NCI-H1436 (cell line): ENCODE measurements around the gene METTL3.

Source experiments
- DNase-seq: peaks from one replicate; lab custom pipeline; 2025; lab: John Stamatoyannopoulos, UW

METTL3 gene

DNA sequence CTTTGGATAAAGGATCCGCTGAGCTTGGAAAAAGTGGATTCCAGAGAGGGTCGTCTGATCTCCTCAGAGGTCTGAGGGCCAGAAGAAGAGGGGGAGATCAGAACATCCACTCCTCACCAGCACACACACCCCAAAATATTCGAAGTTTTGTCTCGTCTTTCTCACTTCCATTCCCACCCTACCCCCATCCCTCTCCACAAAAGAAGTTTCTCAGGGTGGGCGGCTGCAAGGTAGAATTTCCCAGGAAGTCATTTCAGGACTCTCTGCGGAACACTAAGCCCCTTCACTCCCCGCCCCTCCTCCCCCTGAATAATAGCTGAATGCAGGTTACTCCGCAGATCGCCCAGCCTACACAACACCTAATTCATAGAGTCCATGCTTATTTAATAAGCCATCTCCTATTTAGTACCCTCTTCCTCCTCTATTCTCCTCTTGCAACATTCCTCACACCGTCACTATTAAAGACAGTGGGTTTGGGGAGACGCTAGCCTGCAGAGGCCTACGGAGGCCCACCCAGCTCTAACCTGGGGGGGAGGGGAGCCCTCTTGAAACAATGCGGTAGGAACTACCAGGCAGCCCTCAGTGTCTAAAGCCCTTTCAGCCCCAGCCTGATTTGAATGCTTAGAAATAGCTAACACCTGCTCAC lies 15.7 kb upstream of the METTL3 start:
- peak; percentile 18 for DNase-seq

DNA sequence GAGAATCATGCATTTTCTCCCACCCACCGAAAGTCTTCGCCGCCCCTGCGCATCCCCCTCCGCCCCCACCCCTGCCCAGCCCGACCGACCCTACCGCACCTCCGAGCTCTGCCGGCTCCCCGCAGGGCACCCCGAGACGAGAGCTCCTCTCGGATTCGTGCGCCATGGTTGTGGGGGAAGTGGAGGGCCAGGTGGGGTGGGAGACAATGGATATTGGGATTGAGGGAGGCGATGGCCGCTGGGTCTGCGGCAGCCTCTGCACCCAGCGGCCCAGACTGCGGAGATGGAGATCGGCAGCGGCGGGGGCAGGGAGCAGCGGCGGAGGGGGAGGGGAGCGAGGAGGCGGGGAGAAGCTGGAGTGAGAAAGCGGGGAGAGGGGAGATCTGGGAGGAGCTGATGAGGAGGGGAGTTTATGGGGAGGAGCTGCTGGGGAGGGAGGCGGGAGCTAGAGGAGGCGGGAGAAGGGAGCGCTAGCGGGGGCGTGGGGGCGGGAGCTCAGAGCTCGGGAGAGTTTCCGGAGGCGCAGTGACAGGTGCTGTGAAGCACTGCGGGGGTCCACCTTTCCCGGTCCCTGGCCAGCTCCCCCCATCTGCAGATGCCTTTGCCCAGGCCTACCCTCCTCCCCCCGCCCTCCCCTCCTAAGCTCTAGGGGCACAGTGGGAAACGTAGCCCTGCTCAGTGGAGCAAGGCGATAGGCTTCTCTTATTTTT lies 15.0 kb upstream of the METTL3 start, which contains the start of gene SALL2:
SALL2 (minus strand) TSS at position 385 of the 710 bp plus-strand sequence; CDS start at position 166, 219 bp downstream.
- peak; percentile 89 for DNase-seq

DNA sequence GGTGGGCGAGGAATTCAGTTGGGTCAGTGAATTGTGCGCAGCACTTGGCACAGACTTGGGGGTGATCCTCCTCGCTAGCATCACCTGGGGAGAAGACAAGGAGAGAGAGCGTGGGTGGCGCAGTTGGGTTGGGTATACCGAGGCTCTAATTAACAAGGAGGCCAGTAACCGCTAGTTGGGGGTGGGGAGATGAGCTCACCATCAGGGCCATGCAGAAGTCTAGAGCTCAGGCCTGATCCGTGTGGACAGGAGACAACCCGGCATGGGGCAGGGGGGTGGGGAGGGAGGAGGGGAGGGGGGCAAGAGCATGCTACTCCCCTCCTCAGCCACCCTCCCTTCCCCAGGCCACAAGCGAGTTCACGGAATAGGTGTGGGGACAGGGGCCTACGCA lies 14.4 kb upstream of the METTL3 start:
- no peak for DNase-seq

DNA sequence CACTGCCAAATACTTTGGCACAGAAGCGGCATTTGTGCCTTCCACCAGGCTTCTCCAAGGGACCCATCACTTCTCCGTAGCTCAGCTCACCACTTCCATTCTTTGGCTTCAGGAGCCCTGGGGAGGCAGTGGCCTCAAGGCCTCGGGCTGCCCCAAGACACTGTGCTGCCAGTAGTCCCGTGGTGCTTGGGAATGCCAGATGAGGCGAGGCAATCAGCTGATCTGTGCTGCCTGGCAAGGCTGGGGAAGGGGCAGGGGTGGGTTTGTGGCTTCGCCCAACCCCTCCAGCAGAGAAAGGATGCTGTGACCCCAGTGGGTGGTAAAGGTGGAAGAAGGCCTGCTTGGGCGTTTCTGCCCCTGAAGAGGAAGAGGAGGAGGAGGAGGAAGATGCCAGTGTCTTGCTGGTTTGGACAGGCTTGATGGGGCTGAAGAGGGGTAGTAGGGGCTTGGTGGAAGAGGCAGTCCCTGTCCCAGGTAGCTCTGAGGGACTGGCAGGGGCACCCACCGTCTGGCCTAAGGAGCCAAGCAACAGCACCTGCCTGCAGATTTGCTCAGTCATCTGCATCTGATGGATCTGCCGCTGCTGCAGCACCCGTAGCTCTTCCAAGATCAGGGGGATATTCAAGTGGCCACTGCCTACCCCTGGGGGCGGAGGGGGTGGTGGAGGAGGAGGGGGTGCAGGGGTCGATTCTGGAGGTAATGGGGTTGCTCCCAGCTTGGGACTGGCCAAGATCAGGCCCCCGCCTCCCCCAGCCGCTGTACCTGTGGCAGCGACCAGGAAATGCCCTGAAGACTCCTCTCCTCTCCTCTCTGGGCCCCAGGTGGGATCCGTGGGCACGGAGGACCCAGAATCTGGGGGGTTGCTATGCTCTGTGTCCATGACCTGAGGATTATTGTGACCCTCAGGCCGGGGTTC lies 13.7 kb upstream of the METTL3 start:
- no peak for DNase-seq

DNA sequence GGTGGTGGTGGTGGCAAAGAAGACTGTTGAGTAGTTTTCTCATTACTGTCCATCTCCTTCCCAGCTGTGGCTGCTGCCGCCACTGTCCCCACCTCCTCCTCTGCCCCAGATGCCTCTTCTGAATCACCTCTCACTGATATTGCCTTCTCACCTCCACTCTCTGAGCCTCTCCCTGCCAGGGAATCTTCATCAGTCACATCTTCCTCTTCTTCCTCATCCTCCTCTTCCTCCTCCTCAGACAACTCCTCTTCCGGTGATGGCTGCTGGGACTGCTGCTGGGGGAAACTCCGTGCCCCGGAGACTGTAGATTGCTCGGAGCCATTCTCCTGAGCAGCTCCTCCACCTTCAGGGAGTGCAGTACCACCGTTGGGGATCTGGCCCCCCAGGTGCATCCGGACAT lies 12.1 kb upstream of the METTL3 start:
- DNase-seq, result no peak

DNA sequence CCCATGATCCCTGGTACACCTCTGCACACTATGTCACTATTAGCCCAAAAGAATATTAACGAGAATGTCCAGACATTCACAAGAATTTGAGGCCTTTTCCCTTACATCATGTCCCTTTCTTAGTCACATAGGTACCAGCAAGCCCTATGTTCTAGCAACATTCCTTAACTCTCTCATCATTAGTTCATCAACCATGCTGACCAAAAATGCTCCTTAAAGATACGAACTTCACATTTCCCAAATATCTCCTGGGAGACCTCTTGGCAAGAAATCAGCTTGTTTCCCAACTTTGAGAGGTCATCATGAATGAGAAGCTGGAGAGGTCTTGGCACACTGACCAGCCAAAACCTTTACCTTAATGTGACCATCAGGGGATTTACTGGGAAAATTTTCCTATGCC lies 10.4 kb upstream of the METTL3 start:
- DNase-seq, result no peak

DNA sequence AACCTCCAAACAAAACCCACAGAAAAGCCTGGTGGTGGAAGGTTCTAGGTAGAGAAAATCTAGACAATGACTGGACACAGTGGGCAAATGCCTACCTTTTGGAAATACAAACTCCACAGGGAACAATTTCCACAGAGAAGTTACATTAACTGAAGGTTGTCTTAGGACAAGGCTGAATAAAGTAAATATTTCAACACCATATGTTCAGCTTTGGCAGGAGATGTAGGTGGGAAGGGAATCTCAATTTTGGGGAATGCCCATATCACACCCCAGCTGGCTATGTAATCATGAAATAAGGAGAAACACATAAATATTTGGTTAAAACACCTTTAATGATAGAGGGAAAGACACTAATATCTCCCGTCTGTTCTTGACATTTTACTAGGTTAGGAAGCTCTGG lies 9.6 kb upstream of the METTL3 start:
- DNase-seq, result no peak

DNA sequence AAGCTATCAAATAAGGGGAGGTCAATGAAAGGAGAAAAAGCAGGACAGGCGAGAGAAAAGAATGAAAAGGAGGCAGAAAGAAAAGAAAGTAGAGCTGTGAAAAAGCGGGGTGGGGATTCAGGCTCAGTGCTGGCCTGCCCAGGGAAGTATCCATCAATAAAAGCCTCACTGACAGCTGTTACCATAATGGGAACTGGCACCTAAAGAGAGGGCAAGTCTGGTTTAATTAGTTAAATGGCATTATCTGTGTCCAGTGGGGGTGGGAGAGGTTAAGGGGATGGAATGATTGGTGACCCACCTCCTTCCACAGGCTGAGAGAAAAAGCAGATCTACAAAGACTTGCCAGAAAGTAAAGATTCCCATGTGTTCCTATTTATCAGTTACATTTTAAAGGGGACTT lies 7.6 kb upstream of the METTL3 start:
- DNase-seq, result no peak

DNA sequence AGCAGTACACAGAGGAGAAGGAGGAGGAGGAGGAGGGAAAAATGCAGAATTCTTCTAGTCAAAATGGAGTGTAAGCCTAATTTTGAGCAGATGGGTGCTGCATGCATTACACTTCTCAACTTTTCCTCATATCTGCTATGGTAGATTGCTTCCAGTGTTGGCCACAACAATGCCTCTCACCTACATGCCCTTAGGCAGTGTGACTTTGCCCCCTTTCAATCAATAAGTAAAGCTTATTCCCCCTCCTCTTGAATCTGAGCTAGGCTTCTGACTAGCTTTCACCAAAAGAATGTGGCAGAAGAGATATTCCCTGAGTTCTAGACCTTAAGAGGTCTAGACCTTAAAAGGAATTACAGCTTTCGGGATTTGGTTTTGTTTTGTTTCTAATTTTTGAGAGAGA lies 3.2 kb upstream of the METTL3 start:
- no peak for DNase-seq

DNA sequence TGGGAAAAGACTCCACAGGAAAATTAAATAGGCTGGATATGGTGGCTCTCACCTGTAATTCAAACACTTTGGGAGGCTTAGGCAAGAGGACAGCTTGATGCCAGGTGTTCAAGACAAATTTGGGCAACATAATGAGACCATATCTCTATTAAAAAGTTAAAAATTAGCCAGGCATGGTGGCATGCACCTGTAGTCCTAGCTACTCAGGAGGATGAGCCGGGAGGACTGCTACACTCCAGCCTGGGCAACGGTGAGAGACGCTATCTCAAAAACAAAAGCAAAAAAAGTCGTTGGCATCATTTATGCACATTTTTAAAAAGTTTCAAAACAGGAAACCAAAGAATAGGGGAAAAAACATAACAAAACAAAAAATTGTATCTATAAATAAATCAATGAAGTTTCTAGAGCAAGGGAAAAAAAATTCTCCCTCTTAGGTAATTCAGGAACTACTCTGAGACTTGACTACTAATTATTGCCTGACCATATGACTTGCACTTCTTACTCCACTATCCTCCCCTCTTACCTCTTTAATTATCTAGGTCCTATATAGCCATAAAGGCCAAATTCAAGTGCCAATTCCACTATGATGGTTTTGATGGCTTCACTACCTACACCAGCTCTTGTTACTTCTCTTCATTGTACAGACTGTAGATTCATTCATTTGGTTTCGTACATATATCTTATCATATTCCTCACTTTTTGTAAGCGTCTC lies 1.6 kb downstream of the METTL3 start:
- DNase-seq, result no peak

DNA sequence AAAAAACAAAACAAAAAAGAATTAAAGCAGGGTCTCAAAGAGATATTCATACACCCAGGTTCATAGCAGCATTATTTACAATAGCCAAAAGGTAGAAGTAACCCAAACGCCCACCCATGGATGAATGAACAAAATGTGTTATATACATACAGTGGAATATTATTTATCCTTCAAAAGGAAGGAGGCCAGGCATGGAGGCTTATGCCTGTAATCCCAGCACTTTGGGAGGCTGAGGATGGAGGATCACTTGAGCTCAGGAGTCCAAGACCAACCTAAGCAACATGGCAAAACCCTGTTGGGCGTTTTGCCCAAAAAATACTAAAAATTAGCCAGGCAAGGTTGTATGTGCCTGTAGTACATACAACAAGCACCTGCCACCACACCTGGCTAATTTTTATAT lies 4.6 kb downstream of the METTL3 start:
- no peak for DNase-seq

DNA sequence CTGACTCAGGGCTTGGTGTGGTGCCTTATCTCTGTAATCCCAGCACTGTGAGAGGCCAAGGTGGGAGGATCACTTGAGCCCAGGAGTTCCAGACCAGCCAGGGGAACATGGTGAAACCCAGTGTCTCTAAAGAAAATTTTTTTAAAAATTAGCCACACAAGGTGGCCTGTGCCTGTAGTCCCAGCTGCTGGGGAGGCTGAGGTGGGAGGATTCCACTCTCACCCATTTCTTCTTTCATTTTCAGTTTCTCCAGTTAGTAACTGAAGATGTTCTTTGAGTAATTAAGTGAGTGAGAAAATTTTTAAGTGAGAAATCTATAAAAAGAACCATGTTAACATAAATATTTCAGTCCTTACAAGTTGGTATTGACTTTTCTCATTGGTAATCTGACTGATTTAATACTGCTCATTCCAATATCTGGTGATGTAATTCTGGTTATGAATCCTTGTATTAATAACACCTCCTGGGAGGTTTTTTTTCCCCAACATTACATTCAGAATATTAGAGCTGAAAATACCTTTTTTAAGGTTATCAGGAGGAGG lies 6.1 kb downstream of the METTL3 start:
- DNase-seq, result no peak

DNA sequence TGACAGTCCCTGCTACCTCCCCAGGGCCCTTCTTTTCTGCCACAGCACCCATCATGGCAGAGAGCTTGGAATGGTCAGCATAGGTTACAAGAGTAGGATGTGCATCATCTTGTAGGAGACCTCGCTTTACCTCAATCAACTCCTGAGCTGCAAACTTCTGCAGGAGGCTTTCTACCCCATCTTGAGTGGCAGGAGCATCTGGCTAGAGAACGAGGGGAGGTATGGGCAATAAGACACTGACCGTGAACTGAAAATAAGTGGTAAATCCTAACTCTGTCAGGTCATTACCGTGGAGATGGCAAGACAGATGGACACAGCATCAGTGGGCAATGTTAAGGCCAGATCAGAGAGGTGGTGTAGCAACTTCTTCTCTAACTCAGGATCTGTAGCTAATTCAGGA lies 7.8 kb downstream of the METTL3 start:
- no peak for DNase-seq

DNA sequence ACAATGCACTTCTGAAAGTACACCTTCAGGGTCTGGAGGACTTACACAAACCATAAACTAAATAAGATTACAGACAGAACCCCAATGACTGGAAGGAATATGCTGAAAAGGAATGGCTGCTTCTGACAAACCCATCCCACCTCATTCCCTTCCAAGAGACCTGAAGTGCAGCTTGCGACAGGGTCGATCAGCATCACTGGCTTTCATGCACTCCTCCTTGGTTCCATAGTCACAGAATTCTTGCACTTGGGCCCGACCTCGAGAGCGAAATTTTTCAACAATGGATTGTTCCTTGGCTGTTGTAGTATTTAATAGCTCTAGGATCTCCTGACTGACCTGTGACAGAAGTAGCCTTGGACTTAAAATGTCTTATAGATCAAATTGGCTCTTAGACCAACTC lies 9.6 kb downstream of the METTL3 start:
- no peak for DNase-seq

DNA sequence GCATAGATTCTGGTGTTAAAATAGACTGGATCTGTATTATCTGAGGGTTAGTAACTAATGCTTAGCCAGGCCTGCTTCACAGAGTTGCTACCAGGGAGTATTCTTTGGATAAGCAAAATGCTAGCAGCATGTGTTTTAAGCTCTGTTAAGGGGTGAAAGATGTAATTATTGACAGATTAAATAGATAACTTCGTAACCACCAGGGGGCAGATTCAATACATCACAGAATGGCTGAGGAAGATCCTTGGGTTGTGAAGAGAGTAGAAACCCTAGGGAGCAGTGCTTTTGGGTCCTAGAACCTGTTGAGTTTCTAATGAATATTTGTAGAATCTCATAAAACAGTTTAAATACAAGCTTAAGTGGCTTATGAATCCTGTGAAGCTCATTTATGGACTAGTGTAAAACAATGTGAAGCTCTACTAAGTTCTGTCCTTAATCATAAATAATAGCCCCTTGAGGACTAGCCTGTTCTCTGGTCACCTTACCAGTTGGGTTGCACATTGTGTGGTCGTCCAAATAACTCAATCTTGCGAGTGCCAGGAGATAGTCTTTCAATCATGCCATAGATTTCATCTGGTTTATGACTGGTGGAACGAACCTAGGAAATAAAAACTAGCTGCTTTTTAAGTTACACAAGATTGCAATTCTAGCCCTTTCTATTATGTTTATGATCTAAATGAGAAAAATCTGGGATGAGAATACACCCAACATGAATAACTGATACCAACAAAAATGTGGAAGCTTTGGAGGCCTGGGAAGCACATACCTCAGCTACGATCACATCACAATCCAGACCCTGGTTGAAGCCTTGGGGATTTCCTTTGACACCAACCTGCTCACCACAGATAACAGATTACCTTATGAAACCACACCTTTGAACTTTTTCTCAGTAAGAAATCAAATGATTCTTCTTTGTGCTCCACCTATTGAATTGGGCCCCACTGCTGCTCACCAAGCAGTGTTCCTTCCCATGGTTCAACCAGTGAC lies 12.3 kb downstream of the METTL3 start:
- DNase-seq, result peak; percentile 73

DNA sequence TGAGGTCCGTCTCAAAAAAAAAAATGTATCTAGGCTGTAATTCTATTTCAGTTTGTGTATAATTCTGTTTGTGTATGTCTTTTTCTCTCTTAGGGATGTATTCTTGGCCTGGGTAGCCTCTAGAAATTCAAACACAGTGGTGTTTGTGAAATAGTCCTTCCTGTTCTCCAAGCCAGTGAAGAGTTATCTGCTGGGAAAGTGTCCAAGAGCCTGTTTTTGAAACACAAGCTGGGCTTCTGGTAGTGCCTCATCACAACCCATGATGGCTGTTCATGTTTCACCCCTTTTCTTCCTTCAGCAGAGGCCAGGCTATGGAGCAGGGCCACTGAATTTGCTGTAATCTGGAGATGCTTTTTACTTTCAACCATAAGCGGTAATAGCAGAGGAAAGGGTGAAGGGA lies 14.7 kb downstream of the METTL3 start:
- DNase-seq, result no peak

DNA sequence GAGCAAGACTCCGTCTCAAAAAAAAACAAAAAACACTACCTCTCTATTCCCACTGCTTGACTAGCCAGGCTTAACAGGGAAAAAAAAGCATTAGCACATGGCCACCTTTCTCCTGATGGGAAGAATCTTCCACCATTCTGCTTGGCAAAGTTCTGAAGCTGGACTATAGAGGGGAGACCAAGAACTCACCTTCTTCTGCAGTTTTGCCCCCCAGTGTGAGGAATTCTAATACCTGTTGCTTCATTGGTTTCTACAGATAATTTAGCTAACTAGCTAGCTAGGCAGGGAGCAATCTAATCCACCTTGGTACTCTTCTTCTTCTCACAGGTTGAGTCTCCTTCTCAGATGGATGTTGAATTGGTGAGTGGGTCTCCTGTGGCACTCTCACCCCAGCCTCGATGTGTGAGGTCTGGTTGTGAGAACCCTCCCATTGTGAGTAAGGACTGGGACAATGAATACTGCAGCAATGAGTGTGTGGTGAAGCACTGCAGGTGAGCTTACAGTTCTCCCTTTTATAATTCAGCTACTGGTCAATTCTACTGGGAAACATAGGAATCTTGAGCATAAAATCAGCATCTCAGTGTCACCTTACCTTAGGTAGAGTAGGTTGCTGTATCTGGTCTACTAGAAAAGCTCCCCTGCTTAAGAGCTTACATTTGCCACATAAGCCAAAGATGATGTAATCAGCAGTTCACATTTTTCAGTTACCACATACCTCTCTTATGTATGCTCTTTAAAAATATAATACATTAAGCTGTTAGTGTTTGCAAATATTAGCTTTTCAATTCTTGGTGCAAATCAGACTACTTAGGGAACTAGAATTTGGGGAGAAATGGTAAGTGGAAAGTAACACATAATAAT lies 16.0 kb downstream of the METTL3 start:
- no peak for DNase-seq

DNA sequence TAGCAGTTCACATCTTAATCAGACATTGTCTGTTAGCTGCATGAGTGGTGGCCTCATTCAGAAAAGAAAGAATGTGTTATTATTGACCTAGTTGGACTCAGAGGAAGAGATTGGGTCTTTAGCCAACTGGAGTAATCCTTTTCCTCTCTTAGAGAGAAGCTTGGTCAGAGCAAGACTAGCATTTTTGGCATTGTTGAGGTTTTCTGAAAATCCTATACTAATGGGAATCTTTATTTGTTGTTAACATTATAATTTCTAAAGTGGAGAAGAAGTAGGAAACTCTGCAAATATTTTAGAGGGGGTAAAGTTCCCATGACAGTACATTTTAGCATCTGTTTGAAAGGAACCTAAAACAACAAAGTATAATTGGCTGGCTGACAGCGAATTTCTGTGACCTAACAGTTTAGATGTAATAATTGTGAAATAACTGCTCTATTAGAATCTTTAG lies 24.5 kb downstream of the METTL3 start:
- no peak for DNase-seq

DNA sequence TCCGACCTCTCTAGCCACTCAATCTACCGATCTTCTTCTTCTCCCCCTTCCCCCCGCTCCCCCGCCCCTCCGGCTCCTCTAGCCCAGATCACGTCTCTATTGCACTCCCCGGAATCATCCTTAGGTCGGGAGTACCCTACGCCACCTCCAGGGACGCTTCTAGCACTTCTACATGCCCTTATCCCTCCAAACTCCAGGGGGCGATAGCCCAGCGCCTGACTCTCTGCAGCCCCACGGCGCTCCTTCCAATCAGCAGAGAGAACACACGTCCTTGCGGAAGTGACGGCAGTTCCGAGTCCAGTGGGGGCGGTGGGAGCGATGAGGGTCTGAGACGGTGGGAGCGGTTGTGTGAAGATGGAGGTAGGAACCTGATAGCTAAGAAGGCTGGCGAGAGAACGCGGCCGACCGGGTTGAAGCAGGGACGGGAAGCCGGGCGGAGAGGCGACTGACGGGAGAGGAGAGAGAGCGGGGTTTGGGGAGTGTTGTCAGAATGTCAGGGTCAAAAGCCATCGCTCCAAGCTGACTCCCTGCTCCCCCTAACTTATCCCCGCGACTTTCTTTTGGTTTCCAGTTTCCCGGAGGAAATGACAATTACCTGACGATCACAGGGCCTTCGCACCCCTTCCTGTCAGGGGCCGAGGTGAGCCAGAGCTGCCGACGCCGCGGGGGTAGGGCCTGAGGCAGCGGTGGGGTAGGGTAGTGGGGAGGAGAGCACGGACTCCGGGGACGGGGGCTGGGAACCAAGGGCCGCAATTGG lies 34.0 kb downstream of the METTL3 start, which contains the start of the genes RAB2B and TOX4:
RAB2B (minus strand) TSS at position 35 of the 757 bp plus-strand sequence. CDS start 87 bp downstream, outside the sequence.
TOX4 (plus strand) TSS at position 271 of the 757 bp plus-strand sequence; CDS start at position 355, 84 bp downstream.
- peak; percentile 97 for DNase-seq
